IMR-90 (cell line): ENCODE measurements around the gene MMP14.

Experiments used
- BHLHE40 ChIP-seq: fragments of 150-350 bp; IDR thresholded peaks from 2 replicates; pipeline ENCODE4 v1.6.1; 2016; ENCODE audit warnings: mild to moderate bottlenecking, low read depth, low read length
- CEBPB ChIP-seq: IDR thresholded peaks from 2 replicates; pipeline ENCODE4 v1.6.1; 2012; ENCODE audit warnings: low read depth, low read length, improper control_type of control experiment
- MAFK ChIP-seq: IDR thresholded peaks from 2 replicates; pipeline ENCODE4 v1.6.1; 2012; ENCODE audit warnings: low read depth, low read length, improper control_type of control experiment
- MAZ ChIP-seq: IDR thresholded peaks from 2 replicates; pipeline ENCODE4 v1.6.1; 2012; ENCODE audit warnings: low read depth, mild to moderate bottlenecking, low read length, improper control_type of control experiment, moderate library complexity, borderline replicate concordance
- MXI1 ChIP-seq: IDR thresholded peaks from 2 replicates; pipeline ENCODE4 v1.6.1; 2012; ENCODE audit warnings: low read depth, mild to moderate bottlenecking, low read length, moderate library complexity, borderline replicate concordance
- NFE2L2 ChIP-seq: fragments of 150-350 bp; IDR thresholded peaks from 2 replicates; pipeline ENCODE4 v1.6.1; 2016; ENCODE audit warnings: low read depth, mild to moderate bottlenecking, low read length
- POLR2A ChIP-seq: IDR thresholded peaks from 2 replicates; pipeline ENCODE4 v1.6.1; 2012; ENCODE audit warnings: mild to moderate bottlenecking, low read depth, low read length
- RAD21 ChIP-seq: IDR thresholded peaks from 2 replicates; pipeline ENCODE4 v1.6.1; 2012; ENCODE audit warnings: low read length, improper control_type of control experiment
- RCOR1 ChIP-seq: IDR thresholded peaks from 2 replicates; pipeline ENCODE4 v1.6.1; 2012; ENCODE audit warnings: mild to moderate bottlenecking, low read length, improper control_type of control experiment; ENCODE audit not compliant: insufficient replicate concordance
- RFX5 ChIP-seq: IDR thresholded peaks from 2 replicates; pipeline ENCODE4 v1.8.0; 2012; ENCODE audit warnings: low read depth, mild to moderate bottlenecking, low read length, moderate library complexity
- SMC3 ChIP-seq: fragments of 150-350 bp; IDR thresholded peaks from 2 replicates; pipeline ENCODE4 v1.6.1; 2016; ENCODE audit warnings: low read depth, mild to moderate bottlenecking, antibody characterized with exemption, low read length, moderate library complexity
- TF ChIP-seq, protein P1 (sequence below): conservative IDR thresholded peaks from 2 replicates; pipeline ENCODE4 v1.5.1; 2012; ENCODE audit warnings: mild to moderate bottlenecking, low read depth, low read length, improper control_type of control experiment
- TF ChIP-seq, protein P2 (sequence below): fragments of 150-350 bp; IDR thresholded peaks from 2 replicates; pipeline ENCODE4 v1.6.1; 2017; ENCODE audit warnings: mild to moderate bottlenecking, antibody characterized with exemption, low read length, low read depth
- TF ChIP-seq, protein P3 (sequence below): fragments of 150-350 bp; IDR thresholded peaks from 2 replicates; pipeline ENCODE4 v1.6.1; 2016; ENCODE audit warnings: low read depth, mild to moderate bottlenecking, low read length, moderate library complexity, borderline replicate concordance

DNA sequence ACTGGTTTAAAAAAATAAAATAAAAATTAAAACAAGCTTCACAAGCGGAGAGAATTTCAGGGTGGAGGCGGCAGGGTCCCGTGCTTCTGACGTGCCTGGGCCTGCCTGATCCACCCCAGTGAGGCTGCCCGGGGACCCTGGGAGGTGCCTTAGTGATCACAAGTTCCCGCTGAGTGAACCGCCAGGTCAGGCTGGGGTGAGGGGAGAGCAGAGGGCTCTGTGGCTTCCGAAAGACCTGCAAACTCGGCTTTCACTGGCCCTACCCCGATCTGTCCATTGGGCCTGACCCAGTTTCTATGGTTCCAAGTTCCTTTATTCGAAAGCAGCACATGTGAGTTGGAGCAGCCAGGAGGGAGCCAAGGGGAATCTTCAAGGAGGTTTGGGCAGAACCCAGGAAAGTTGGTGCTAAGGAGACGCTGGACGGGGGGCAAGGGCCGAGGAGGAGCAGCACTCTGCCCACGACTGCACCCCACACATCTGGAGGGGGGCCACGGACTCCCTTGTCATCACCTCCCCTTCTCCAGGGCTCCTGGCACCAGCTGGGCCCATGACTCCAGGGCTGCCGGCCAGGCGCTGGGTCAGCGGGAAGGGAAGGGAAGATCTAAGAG, 12.9 kb downstream of the MMP14 start:
- TF ChIP-seq, protein P1, sequence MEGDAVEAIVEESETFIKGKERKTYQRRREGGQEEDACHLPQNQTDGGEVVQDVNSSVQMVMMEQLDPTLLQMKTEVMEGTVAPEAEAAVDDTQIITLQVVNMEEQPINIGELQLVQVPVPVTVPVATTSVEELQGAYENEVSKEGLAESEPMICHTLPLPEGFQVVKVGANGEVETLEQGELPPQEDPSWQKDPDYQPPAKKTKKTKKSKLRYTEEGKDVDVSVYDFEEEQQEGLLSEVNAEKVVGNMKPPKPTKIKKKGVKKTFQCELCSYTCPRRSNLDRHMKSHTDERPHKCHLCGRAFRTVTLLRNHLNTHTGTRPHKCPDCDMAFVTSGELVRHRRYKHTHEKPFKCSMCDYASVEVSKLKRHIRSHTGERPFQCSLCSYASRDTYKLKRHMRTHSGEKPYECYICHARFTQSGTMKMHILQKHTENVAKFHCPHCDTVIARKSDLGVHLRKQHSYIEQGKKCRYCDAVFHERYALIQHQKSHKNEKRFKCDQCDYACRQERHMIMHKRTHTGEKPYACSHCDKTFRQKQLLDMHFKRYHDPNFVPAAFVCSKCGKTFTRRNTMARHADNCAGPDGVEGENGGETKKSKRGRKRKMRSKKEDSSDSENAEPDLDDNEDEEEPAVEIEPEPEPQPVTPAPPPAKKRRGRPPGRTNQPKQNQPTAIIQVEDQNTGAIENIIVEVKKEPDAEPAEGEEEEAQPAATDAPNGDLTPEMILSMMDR, result no peak
- TF ChIP-seq RCOR1, result no peak
- TF ChIP-seq POLR2A, result no peak
- no peak for TF ChIP-seq RAD21
- no peak for TF ChIP-seq CEBPB
- TF ChIP-seq MXI1, result no peak
- TF ChIP-seq, protein P2, sequence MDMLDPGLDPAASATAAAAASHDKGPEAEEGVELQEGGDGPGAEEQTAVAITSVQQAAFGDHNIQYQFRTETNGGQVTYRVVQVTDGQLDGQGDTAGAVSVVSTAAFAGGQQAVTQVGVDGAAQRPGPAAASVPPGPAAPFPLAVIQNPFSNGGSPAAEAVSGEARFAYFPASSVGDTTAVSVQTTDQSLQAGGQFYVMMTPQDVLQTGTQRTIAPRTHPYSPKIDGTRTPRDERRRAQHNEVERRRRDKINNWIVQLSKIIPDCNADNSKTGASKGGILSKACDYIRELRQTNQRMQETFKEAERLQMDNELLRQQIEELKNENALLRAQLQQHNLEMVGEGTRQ, result no peak
- TF ChIP-seq MAZ, result no peak
- TF ChIP-seq MAFK, result no peak
- no peak for TF ChIP-seq SMC3
- peak; percentile 62 for TF ChIP-seq BHLHE40
- TF ChIP-seq NFE2L2, result no peak
- TF ChIP-seq RFX5, result no peak
- TF ChIP-seq, protein P3, sequence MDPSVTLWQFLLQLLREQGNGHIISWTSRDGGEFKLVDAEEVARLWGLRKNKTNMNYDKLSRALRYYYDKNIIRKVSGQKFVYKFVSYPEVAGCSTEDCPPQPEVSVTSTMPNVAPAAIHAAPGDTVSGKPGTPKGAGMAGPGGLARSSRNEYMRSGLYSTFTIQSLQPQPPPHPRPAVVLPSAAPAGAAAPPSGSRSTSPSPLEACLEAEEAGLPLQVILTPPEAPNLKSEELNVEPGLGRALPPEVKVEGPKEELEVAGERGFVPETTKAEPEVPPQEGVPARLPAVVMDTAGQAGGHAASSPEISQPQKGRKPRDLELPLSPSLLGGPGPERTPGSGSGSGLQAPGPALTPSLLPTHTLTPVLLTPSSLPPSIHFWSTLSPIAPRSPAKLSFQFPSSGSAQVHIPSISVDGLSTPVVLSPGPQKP, result no peak
